ENCODE data around the gene SKAP1.
"Not testable (repeated sequence)": the region's sequence is repeated elsewhere in the genome, so short reads cannot be mapped to it uniquely, and the experiment has no call there.

Gene SKAP1

GRCh38 chr17:48313096-48313755 is 116.8 kb downstream of the SKAP1 start:
- DNase-seq, result no peak

GRCh38 chr17:48311324-48311723 is 118.7 kb downstream of the SKAP1 start:
- DNase-seq, result no peak

- DNase-seq, result no peak
Measured at GRCh38 chr17:48310748-48311213, 119.2 kb downstream of the SKAP1 start.

- no peak for DNase-seq
Measured at GRCh38 chr17:48308581-48308980, 121.4 kb downstream of the SKAP1 start.

GRCh38 chr17:48307814-48308411 is 122.1 kb downstream of the SKAP1 start:
- DNase-seq, result peak; percentile 15

GRCh38 chr17:48307255-48307654 is 122.8 kb downstream of the SKAP1 start:
- no peak for DNase-seq

GRCh38 chr17:48301002-48301401 is 129.0 kb downstream of the SKAP1 start:
- DNase-seq, result no peak

DNA sequence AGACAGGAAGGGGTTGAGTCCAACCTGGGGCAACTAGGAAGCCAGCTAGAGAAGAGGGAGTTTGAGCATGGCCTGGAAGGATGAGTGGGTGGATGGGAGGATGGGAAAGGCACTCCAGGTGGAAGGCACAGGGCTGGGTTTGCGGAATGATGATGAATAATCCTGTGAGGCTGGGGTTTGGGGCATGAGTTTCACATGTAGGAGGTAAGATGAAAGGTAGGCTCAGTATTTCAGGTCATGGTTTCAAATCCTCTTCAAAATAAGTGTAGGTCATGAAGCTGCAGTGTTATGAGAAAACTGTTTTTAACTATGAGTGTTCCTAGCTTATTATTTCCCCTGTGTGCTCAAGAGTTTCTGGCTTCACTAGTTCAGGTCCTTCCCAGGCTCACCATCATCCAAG is 130.3 kb downstream of the SKAP1 start:
- DNase-seq, result no peak

DNA sequence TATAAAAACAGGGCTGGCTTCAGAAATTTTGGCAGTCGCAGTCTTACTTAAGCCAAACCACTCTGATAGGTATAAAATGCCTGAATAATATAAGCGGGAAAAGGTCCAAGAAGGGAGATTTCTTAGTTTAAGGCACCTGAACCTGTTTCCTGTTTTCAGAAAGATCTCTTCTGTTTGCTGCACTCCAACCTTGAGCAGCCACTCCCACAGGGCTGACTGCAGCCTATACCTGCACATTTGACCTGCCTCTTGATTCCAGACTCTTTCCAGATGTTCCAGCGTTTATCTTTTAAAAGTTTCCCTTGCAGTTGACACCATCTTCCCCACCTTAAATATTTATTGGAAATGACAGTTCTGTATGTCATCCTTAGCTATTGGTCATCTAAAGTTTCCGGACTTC is 132.2 kb downstream of the SKAP1 start:
- no peak for DNase-seq

GRCh38 chr17:48296453-48296852 is 133.6 kb downstream of the SKAP1 start:
- DNase-seq, result no peak

GRCh38 chr17:48295362-48296288 is 134.4 kb downstream of the SKAP1 start:
- no peak for DNase-seq

DNA sequence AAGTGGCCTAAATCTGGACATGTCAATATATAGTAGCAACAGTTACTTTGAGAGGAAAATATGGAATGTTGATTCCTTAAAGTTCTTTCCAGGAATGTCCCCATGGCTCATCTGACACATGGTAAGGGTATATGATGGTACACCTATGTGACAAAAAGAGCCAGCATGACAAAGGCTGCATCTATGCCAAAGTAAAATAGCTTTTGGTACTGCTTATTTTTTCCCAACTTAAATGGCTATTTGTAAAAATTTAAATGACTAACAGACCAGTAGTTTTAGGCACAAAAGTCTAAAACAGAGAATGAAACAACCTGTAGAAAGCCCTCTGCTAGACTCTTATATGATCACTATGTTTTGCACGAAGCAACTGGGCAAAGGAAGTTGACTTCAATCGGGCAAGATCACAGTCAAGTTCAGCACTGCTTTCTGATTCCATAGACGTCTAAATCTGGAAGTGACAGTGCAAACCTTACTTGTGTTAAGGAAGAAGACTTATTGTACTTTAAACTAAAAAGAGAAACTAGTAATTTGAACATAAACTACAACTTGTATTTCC is 135.1 kb downstream of the SKAP1 start:
- DNase-seq, result no peak

GRCh38 chr17:48294020-48294805 is 135.8 kb downstream of the SKAP1 start:
- DNase-seq, result no peak

DNA sequence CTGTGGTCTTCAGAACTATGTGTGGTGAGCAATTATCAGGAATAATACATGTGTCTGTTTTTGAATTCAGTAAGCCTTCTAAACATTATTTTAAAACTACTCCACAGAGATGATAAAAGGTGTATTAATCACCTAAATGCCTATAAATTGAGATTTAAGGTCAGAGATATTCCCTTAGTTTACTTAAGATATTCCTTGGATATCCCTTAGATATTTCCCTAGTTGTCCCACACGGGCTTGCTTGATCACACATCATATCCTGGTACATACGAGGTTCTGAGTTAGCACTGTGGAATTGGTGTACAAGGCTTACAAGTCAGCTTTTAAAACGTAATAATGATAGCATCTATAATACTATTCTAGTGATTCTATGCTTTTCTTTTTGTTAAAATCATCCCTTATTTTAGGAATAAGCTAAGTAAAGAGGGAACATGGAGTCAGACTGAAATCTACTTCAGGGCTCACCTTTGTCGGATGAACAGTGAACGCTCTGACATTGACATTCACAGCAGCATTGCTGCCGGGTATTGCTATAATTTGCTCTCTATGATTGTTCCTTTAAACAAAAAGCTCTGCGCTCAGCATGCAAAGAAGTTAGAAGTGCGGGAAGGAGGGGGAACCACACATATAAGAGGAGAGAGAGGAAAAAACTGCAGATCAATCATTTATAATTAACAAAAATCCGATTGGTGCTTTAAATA is 136.5 kb downstream of the SKAP1 start:
- DNase-seq, result no peak

GRCh38 chr17:48290378-48290777 is 139.6 kb downstream of the SKAP1 start:
- DNase-seq, result no peak

GRCh38 chr17:48286917-48287316 is 143.1 kb downstream of the SKAP1 start:
- DNase-seq, result not testable (repeated sequence)

DNA sequence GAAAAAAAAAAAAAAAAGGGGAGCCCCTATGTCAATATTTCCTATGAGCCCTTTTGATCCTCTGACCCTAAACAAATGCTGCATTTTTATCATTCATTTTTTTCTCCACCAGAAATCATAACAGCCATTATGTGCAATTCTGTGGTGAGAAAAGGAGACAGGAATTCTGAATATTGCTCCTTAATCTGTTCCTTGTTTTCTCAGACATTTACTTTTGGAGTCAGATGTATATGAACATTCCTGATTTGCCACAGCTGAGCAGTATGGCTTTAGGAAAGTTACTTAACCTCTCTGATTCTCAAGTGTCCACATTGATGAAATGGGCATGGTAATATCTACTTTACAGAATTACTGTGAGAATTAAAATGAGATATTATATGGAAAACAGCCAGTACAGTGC is 144.4 kb downstream of the SKAP1 start:
- DNase-seq, result no peak

DNA sequence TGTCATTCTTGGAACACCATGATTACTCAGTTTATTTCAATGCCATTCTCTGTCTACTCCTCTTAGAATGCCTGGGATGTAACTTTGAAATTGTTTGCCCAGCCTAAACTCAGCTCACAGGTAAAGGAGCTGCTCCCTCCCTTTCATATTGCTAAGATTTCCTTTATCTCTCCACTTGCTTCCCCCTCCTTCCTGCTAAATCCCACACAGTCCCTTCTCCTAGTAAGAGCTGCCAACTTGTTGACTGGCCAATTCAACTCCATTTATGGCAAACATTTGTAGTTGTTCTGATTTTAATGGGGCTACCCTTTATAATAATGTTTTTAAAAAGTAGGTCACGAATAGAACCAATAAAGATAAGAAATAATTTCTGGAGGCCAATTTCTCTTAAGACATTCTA is 146.1 kb downstream of the SKAP1 start:
- DNase-seq, result no peak

DNA sequence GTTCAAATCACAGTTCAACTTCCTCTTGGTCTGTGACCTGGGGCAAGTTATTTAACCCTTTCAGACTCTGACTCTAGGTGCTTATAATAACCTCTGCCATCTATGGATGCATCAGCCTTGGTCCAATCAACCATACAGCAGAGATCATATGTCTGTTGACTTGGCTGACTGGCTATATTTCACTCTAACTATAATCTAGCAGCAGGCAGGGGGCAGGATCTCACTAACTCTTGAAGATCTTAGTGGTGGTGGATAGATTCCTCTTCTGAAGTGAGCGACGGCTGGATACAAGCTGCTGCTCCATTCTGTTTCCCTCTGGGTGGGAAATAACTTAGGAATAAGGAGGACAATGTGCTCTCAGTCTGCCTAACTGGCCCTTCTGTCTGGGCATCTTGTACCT is 146.6 kb downstream of the SKAP1 start:
- no peak for DNase-seq

GRCh38 chr17:48282303-48282702 is 147.7 kb downstream of the SKAP1 start:
- no peak for DNase-seq

DNA sequence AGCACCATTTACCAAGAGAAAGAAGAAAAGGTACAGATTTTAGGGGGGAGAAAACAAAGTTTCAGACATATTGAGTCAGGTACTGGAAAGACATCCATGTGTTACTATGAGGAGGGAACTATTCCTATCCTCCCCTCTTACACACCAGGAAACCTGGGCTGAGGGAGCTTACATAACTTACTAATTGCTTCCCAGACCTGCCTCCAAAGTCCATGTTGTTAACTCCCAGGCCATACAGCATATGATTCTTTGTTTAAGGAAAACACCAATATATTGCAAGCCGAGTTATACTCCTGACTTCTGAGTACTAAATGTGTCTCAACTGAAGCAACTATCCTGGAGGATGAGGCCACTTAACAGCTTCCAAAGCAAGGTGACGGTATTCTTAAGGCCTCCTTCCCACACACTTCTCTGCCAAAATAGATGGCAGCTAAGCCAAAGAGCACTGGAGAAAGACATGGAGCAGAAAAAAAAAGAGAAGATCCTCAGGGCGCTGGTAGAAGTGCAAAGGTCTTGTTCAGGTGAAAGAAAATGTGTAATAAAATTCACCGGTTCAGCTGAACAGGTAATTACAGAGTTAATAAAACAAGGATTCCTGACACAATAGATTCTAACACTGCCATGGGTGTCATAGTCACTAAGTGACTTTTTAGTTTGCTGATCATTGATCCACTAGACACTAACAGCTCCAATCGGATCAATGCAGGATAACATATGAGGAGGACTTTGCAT is 151.1 kb downstream of the SKAP1 start:
- no peak for DNase-seq
